ENCODE data around the gene PRPF40B.

The PRPF40B gene

GRCh38 chr12:49689785-49690184 lies 66.4 kb downstream of the PRPF40B start:
- no peak for DNase-seq

- no peak for DNase-seq
Observed at GRCh38 chr12:49692851-49693250, 69.5 kb downstream of the PRPF40B start.

- no peak for DNase-seq
Observed at GRCh38 chr12:49693931-49694444, 70.6 kb downstream of the PRPF40B start.
